SK-N-SH (cell line): ENCODE data around the gene PPP1R1C. TPM values are rescaled to one million over a fixed set of nuclear protein-coding genes. Genes with fewer than 3 reads are reported as not detected.

Experiments
- CTCF ChIA-PET: fragments of 300-600, 350-600 bp; formaldehyde crosslinking; extraction: SDS; loops from one replicate; lab custom pipeline; 2021; lab: Yijun Ruan, JAX
- POLR2A ChIA-PET: fragments of 350-600 bp; sonication (Branson Sonifier 250); formaldehyde crosslinking; extraction: SDS; loops from one replicate; lab custom pipeline; 2020; ENCODE audit warnings: antibody characterized with exemption, inconsistent platforms; lab: Yijun Ruan, JAX
- DNase-seq: peaks from one replicate; pipeline ENCODE4 v3.0.0; 2012
- H2AFZ ChIP-seq: fragments of 200-600 bp; sonication (generic); 2 replicates; pipeline ENCODE4 v1.8.1; 2016; ENCODE audit warnings: antibody characterized with exemption, mild to moderate bottlenecking, low read depth
- H3F3A ChIP-seq: fragments of 200-600 bp; sonication (generic); replicated peaks from 2 replicates; pipeline ENCODE3; 2016; ENCODE audit warnings: antibody characterized with exemption, mild to moderate bottlenecking; ENCODE audit not compliant: insufficient read depth
- H3K27ac ChIP-seq, 2 experiments: fragments of 200-500 bp in 1 of 2; fragments of 200-600 bp in 1 of 2; sonication (Bioruptor generic) in 1 of 2; sonication (generic), shearing (Covaris generic) in 1 of 2; 2 replicates each; pipeline versions ENCODE4 v1.5.1 to v1.6.1; 2014 to 2016; ENCODE audit warnings: low read depth in 2 of 2, inconsistent platforms in 1 of 2, low read length in 1 of 2, mild to moderate bottlenecking in 1 of 2, mixed read lengths in 1 of 2
- H3K27me3 ChIP-seq: fragments of 200-600 bp; sonication (generic), shearing (Covaris generic); 2 replicates; pipeline ENCODE4 v1.6.1; 2016; ENCODE audit warnings: mixed run types; ENCODE audit not compliant: insufficient read depth
- H3K36me3 ChIP-seq, 2 experiments: fragments of 200-500 bp in 1 of 2; fragments of 200-600 bp in 1 of 2; sonication (Bioruptor generic) in 1 of 2; sonication (generic) in 1 of 2; replicated peaks in 1 of 2; 2 replicates each; pipeline versions ENCODE3 to v1.5.1; 2014 to 2016; ENCODE audit warnings: low read length in 1 of 2, mild to moderate bottlenecking in 1 of 2; ENCODE audit not compliant: insufficient read depth in 2 of 2, control insufficient read depth in 1 of 2
- H3K4me1 ChIP-seq, 2 experiments: fragments of 200-500 bp in 1 of 2; fragments of 200-600 bp in 1 of 2; sonication (Bioruptor generic) in 1 of 2; sonication (generic), shearing (Covaris generic) in 1 of 2; 2 replicates each; pipeline versions ENCODE4 v1.5.1 to v1.6.1; 2014 to 2016; ENCODE audit warnings: low read depth in 1 of 2, low read length in 1 of 2, mixed run types in 1 of 2; ENCODE audit not compliant: insufficient read depth in 2 of 2, control insufficient read depth in 1 of 2
- H3K4me2 ChIP-seq: fragments of 200-600 bp; sonication (generic), shearing (Covaris generic); 2 replicates; pipeline ENCODE4 v1.6.1; 2017; ENCODE audit warnings: mixed run types
- H3K4me3 ChIP-seq, 2 experiments: fragments of 200-500 bp in 1 of 2; fragments of 200-600 bp in 1 of 2; sonication (Bioruptor generic) in 1 of 2; sonication (generic), shearing (Covaris generic) in 1 of 2; 2 replicates each; pipeline versions ENCODE4 v1.5.1 to v1.8.1; 2014 to 2016; ENCODE audit warnings: low read depth in 2 of 2, inconsistent platforms in 1 of 2, low read length in 1 of 2, mild to moderate bottlenecking in 1 of 2, mixed read lengths in 1 of 2, moderate library complexity in 1 of 2
- H3K79me2 ChIP-seq: fragments of 200-600 bp; sonication (generic); 2 replicates; pipeline ENCODE4 v1.8.1; 2017; ENCODE audit warnings: mild to moderate bottlenecking; ENCODE audit not compliant: insufficient read depth
- H3K9ac ChIP-seq: fragments of 200-600 bp; sonication (generic); 2 replicates; pipeline ENCODE4 v1.6.1; 2017; ENCODE audit warnings: mixed run types
- H3K9me2 ChIP-seq: fragments of 200-600 bp; sonication (generic); 2 replicates; pipeline ENCODE4 v1.6.1; 2017; ENCODE audit warnings: mixed run types
- H3K9me3 ChIP-seq: fragments of 200-600 bp; sonication (generic); 2 replicates; pipeline ENCODE4 v1.6.1; 2017; ENCODE audit warnings: mixed run types, mild to moderate bottlenecking, moderate library complexity
- H4K20me1 ChIP-seq: fragments of 200-600 bp; sonication (generic); 2 replicates; pipeline ENCODE4 v1.6.1; 2017; ENCODE audit warnings: mild to moderate bottlenecking, mixed run types; ENCODE audit not compliant: insufficient read depth
- ELF1 ChIP-seq: IDR thresholded peaks from 2 replicates; pipeline ENCODE4 v1.4.0; 2012
- FOXM1 ChIP-seq: IDR thresholded peaks from 2 replicates; pipeline ENCODE4 v1.4.0; 2012; ENCODE audit warnings: low read depth, mild to moderate bottlenecking
- GABPA ChIP-seq: IDR thresholded peaks from 2 replicates; pipeline ENCODE4 v1.4.0; 2012; ENCODE audit warnings: low read depth, mild to moderate bottlenecking
- GATA2 ChIP-seq: sonication (generic); formaldehyde crosslinking; IDR thresholded peaks from 2 replicates; pipeline ENCODE4 v1.5.0; 2020; ENCODE audit warnings: mild to moderate bottlenecking, missing genetic modification reagents
- JUND ChIP-seq: IDR thresholded peaks from 2 replicates; pipeline ENCODE4 v1.4.0; 2012
- MXI1 ChIP-seq: IDR thresholded peaks from 2 replicates; pipeline ENCODE4 v1.6.1; 2012; ENCODE audit warnings: mild to moderate bottlenecking, low read depth, low read length, improper control_type of control experiment
- NFIC ChIP-seq: IDR thresholded peaks from 2 replicates; pipeline ENCODE4 v1.4.0; 2012; ENCODE audit warnings: borderline replicate concordance
- NRF1 ChIP-seq: IDR thresholded peaks from 2 replicates; pipeline ENCODE4 v1.6.1; 2012; ENCODE audit warnings: low read depth, mild to moderate bottlenecking, low read length
- POLR2AphosphoS5 ChIP-seq: IDR thresholded peaks from 2 replicates; pipeline ENCODE4 v1.6.1; 2012; ENCODE audit warnings: low read depth, low read length
- RCOR1 ChIP-seq: fragments of 150-350 bp; IDR thresholded peaks from 2 replicates; pipeline ENCODE4 v1.6.1; 2017; ENCODE audit warnings: antibody characterized with exemption, low read length
- SIN3A ChIP-seq: IDR thresholded peaks from 2 replicates; pipeline ENCODE4 v1.6.1; 2012; ENCODE audit warnings: low read depth, mild to moderate bottlenecking, low read length, moderate library complexity, borderline replicate concordance
- SMC3 ChIP-seq: IDR thresholded peaks from 2 replicates; pipeline ENCODE4 v1.6.1; 2012; ENCODE audit warnings: low read depth, low read length, improper control_type of control experiment
- TAF1 ChIP-seq: IDR thresholded peaks from 2 replicates; pipeline ENCODE4 v1.6.1; 2012; ENCODE audit warnings: low read depth, mild to moderate bottlenecking, low read length, moderate library complexity, borderline replicate concordance
- TCF12 ChIP-seq: IDR thresholded peaks from 2 replicates; pipeline ENCODE4 v1.4.0; 2012
- TEAD4 ChIP-seq: IDR thresholded peaks from 2 replicates; pipeline ENCODE4 v1.4.0; 2012; ENCODE audit warnings: mild to moderate bottlenecking, borderline replicate concordance; ENCODE audit not compliant: insufficient read depth
- YY1 ChIP-seq: IDR thresholded peaks from 2 replicates; pipeline ENCODE4 v1.4.0; 2012; ENCODE audit warnings: low read depth, mild to moderate bottlenecking
- WGBS: methylation state at CpG from one replicate; pipeline ENCODE4 v1.1.6; 2017; ENCODE audit warnings: low lambda C conversion rate; 5-methylcytosine and 5-hydroxymethylcytosine counted together
- polyA plus RNA-seq, 3 experiments: library from polyadenylated mRNA; depleted of rRNA; stranded (reverse); fragments of >200 nt; gene quantifications; 2 replicates each; pipeline ENCODE4 v1.2.3, GENCODE V29; 2012
- TF ChIP-seq, protein P1 (sequence below): IDR thresholded peaks from 2 replicates; pipeline ENCODE4 v1.4.0; 2012; ENCODE audit warnings: low read depth
- TF ChIP-seq, protein P2 (sequence below): IDR thresholded peaks from 2 replicates; pipeline ENCODE4 v1.4.0; 2012; ENCODE audit warnings: low read depth, borderline replicate concordance
- TF ChIP-seq, protein P3 (sequence below): IDR thresholded peaks from 2 replicates; pipeline ENCODE4; 2012

The PPP1R1C gene
- polyA plus RNA-seq, 1 of the 3 experiments (the other 2 are of a cell fraction): 0.41 TPM

DNA sequence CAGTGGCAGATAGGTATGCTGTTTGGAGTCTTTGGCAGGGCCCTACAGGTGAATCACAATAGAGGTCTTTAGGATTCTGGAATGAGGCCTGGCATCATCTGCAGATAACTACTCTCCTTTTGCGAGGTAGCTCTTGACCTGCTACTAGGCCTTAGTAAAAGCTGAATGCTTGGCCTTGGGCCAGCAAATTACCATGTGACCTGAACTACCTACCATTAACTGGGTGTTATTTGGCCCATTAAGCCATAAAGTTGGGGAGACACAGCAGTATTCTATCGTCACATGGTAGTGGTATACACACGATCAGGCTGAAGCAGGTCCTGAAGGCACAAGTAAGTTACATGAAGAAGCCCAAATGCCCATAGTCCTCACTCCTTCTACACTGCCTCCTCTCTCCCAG, 178.2 kb downstream of the PPP1R1C start:
- no peak for DNase-seq
- ChIA-PET CTCF (interaction anchor here (1.2 to 1.5 kb wide), 2 partner anchors 8 to 22 kb away, joined by 3 to 4 read pairs; no protein-coding TSS in a partner anchor), POLR2A (no interaction called here)
- H3F3A ChIP-seq: no peaks in the 10 kb centered on the region
- H3K27me3 ChIP-seq: no peaks in the 10 kb centered on the region
- no peaks in the 10 kb centered on the region for H3K9me2 ChIP-seq
- H3K27ac ChIP-seq: no peak overlapping the region
- no peaks in the 10 kb centered on the region for H3K79me2 ChIP-seq
- H3K4me1 ChIP-seq: no peaks in the 10 kb centered on the region
- H4K20me1 ChIP-seq: no peaks in the 10 kb centered on the region
- no peak overlapping the region for H3K4me3 ChIP-seq
- WGBS: 88% methylated on average over 3 of the region's 3 CpGs
- H3K4me2 ChIP-seq: no peak overlapping the region
- H2AFZ ChIP-seq: no peak overlapping the region
- H3K9ac ChIP-seq: no peak overlapping the region
- TF ChIP-seq, protein P1, sequence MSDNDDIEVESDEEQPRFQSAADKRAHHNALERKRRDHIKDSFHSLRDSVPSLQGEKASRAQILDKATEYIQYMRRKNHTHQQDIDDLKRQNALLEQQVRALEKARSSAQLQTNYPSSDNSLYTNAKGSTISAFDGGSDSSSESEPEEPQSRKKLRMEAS: no peak
- no peak for TF ChIP-seq POLR2AphosphoS5
- TF ChIP-seq, protein P2, sequence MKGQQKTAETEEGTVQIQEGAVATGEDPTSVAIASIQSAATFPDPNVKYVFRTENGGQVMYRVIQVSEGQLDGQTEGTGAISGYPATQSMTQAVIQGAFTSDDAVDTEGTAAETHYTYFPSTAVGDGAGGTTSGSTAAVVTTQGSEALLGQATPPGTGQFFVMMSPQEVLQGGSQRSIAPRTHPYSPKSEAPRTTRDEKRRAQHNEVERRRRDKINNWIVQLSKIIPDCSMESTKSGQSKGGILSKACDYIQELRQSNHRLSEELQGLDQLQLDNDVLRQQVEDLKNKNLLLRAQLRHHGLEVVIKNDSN: no peak
- TF ChIP-seq RCOR1: no peak
- H3K9me3 ChIP-seq: no peaks in the 10 kb centered on the region
- no peaks in the 10 kb centered on the region for H3K36me3 ChIP-seq

GRCh38 chr2:182164686-182165085, 179.0 kb downstream of the PPP1R1C start:
- no peak for DNase-seq
- Histone ChIP-seq H2AFZ (no peak overlapping the region), H3K4me3 (no peak overlapping the region), H3F3A (no peaks in the 10 kb centered on the region), H3K27me3 (no peaks in the 10 kb centered on the region), H3K4me2 (no peak overlapping the region), H3K9me2 (no peaks in the 10 kb centered on the region), H3K27ac (no peak overlapping the region), H3K4me1 (no peaks in the 10 kb centered on the region), H4K20me1 (no peaks in the 10 kb centered on the region), H3K9me3 (no peaks in the 10 kb centered on the region), H3K79me2 (no peaks in the 10 kb centered on the region), H3K9ac (no peak overlapping the region), H3K36me3 (no peaks in the 10 kb centered on the region)
- 30% methylated on average over 1 of the region's 1 CpG for WGBS
- TF ChIP-seq TAF1: no peak
- TF ChIP-seq NFIC: no peak
- no peak for TF ChIP-seq JUND
- no peak for TF ChIP-seq NRF1
- no peak for TF ChIP-seq FOXM1
- no peak for TF ChIP-seq TEAD4
- TF ChIP-seq GABPA: no peak
- TF ChIP-seq SMC3: no peak
- no peak for TF ChIP-seq MXI1
- CTCF ChIA-PET: no interaction called here
- POLR2A ChIA-PET: no interaction called here

DNA sequence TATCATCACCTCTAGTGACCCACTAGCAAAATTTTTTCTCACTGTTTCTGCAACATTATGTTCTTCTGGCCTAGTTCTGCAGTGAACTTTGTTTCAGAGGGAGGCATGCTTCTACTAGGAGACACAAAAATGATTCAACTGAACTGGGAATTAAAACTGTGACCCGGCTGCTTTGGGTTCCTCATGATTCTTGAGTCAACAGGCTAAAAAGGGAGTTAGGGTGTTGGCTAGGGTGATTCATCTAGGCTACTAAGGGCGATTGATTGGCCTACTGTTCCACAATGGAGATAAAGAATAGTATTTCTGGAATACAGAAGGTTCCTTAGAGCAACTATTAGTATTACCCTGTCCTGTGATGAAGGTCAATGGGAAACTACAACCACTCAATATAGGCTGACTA, 179.5 kb downstream of the PPP1R1C start:
- ChIA-PET CTCF (no interaction called here), POLR2A (no interaction called here)
- DNase-seq: no peak
- Histone ChIP-seq H3K79me2 (no peaks in the 10 kb centered on the region), H3K9ac (no peak overlapping the region)
- WGBS: 43% methylated on average over 2 of the region's 2 CpGs
- TF ChIP-seq GATA2 (CRISPR knock-in tag) (no peak), SIN3A (no peak), TEAD4 (no peak), GABPA (no peak), RCOR1 (no peak), TCF12 (no peak), ELF1 (no peak), YY1 (no peak)
- TF ChIP-seq, protein P3, sequence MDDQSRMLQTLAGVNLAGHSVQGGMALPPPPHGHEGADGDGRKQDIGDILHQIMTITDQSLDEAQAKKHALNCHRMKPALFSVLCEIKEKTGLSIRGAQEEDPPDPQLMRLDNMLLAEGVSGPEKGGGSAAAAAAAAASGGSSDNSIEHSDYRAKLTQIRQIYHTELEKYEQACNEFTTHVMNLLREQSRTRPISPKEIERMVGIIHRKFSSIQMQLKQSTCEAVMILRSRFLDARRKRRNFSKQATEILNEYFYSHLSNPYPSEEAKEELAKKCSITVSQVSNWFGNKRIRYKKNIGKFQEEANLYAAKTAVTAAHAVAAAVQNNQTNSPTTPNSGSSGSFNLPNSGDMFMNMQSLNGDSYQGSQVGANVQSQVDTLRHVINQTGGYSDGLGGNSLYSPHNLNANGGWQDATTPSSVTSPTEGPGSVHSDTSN: no peak
- TF ChIP-seq, protein P1: no peak
- TF ChIP-seq, all 33 proteins: peak for 0
- H3K4me2 ChIP-seq: no peak overlapping the region
- no peaks in the 10 kb centered on the region for H4K20me1 ChIP-seq
- H3K27ac ChIP-seq: no peak overlapping the region
- no peak overlapping the region for H3K4me3 ChIP-seq
- H3K36me3 ChIP-seq: no peaks in the 10 kb centered on the region
- no peaks in the 10 kb centered on the region for H3K4me1 ChIP-seq
- no peaks in the 10 kb centered on the region for H3K9me3 ChIP-seq
- no peak overlapping the region for H2AFZ ChIP-seq
- no peaks in the 10 kb centered on the region for H3K9me2 ChIP-seq
- no peaks in the 10 kb centered on the region for H3K27me3 ChIP-seq
- H3F3A ChIP-seq: no peaks in the 10 kb centered on the region
